ENCODE data around the gene AJM1. TPM values are rescaled to one million over a fixed set of nuclear protein-coding genes. Genes with fewer than 3 reads are reported as not detected.

AJM1 gene
- total RNA-seq, 1 experiment from 2014 or later = 7.1 TPM

DNA sequence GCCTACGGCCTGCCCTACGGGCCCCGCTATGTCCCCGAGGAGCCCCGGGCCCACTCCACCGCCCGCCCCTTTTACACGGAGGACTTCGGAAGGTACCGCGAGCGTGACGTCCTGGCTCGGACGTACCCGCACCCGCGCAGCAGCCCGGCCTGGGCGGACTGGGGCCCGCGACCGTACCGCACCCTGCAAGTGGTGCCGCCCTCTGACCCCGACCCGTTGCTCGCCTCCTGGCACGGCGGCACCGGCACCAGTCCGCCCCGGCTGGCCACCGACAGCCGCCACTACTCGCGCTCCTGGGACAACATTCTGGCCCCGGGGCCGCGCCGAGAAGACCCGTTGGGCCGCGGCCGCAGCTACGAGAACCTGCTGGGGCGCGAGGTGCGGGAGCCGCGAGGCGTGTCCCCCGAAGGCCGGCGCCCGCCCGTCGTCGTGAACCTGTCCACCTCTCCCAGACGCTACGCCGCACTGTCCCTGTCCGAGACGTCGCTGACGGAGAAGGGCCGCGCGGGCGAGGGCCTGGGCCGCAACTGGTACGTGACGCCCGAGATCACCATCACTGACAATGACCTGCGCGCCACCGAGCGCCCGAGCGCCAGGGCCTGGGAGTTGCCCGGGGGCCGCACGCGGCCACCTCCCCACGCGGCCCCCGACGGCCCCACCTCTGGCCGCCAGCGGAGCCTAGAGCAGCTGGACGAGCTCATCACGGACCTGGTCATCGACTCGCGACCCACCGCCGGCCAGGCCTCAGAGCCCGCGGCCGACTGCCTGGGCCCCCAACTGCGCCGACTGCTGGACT is 3.4 kb downstream of the AJM1 start:
- intact Hi-C loops (cut with micrococcal nuclease) = loop anchor here (5.0 to 10.0 kb wide), 2 partner anchors 99 to 182 kb away; partner anchors contain the start of genes ABCA2, C8G and FBXW5
- H2AFZ ChIP-seq (ENCODE audit: low read depth, low read length, poor library complexity, severe bottlenecking) = no peak overlapping the region
- TF ChIP-seq, protein P1, sequence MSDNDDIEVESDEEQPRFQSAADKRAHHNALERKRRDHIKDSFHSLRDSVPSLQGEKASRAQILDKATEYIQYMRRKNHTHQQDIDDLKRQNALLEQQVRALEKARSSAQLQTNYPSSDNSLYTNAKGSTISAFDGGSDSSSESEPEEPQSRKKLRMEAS (IDR thresholded peaks at IDR 0.05) = no peak
- TF ChIP-seq, protein P2, sequence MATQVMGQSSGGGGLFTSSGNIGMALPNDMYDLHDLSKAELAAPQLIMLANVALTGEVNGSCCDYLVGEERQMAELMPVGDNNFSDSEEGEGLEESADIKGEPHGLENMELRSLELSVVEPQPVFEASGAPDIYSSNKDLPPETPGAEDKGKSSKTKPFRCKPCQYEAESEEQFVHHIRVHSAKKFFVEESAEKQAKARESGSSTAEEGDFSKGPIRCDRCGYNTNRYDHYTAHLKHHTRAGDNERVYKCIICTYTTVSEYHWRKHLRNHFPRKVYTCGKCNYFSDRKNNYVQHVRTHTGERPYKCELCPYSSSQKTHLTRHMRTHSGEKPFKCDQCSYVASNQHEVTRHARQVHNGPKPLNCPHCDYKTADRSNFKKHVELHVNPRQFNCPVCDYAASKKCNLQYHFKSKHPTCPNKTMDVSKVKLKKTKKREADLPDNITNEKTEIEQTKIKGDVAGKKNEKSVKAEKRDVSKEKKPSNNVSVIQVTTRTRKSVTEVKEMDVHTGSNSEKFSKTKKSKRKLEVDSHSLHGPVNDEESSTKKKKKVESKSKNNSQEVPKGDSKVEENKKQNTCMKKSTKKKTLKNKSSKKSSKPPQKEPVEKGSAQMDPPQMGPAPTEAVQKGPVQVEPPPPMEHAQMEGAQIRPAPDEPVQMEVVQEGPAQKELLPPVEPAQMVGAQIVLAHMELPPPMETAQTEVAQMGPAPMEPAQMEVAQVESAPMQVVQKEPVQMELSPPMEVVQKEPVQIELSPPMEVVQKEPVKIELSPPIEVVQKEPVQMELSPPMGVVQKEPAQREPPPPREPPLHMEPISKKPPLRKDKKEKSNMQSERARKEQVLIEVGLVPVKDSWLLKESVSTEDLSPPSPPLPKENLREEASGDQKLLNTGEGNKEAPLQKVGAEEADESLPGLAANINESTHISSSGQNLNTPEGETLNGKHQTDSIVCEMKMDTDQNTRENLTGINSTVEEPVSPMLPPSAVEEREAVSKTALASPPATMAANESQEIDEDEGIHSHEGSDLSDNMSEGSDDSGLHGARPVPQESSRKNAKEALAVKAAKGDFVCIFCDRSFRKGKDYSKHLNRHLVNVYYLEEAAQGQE (IDR thresholded peaks at IDR 0.05; ENCODE audit: low read depth) = no peak
- TF ChIP-seq JUND (IDR thresholded peaks at IDR 0.05) = no peak
- TF ChIP-seq SP1 (IDR thresholded peaks at IDR 0.05; ENCODE audit: low read depth) = no peak
- TF ChIP-seq ZNF274 (IDR thresholded peaks at IDR 0.05; ENCODE audit: low read depth, low read length) = no peak
- no peak for TF ChIP-seq EGR1 (IDR thresholded peaks at IDR 0.05; ENCODE audit: low read depth)
- TF ChIP-seq YY1 (IDR thresholded peaks at IDR 0.05; ENCODE audit: extremely low read depth, insufficient replicate concordance, low read depth, low read length) = no peak
- TF ChIP-seq EZH2 (IDR thresholded peaks at IDR 0.05) = no peak
- TF ChIP-seq, protein P3, sequence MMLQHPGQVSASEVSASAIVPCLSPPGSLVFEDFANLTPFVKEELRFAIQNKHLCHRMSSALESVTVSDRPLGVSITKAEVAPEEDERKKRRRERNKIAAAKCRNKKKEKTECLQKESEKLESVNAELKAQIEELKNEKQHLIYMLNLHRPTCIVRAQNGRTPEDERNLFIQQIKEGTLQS (IDR thresholded peaks at IDR 0.05) = no peak
- no peak for TF ChIP-seq ZFX (IDR thresholded peaks at IDR 0.05)
- TF ChIP-seq SRF (IDR thresholded peaks at IDR 0.05; ENCODE audit: low read depth) = no peak
- no peak for TF ChIP-seq POLR2AphosphoS5 (IDR thresholded peaks at IDR 0.05; ENCODE audit: low read depth, low read length)
- no peak for TF ChIP-seq SIN3A (IDR thresholded peaks at IDR 0.05; ENCODE audit: low read depth)
- TF ChIP-seq CBX3 (IDR thresholded peaks at IDR 0.05; ENCODE audit: low read depth) = no peak
- ChIA-PET POLR2A (no interaction called here), RAD21 (ENCODE audit: low non-redundant PET in 1 of 2, low total read pairs in 2 of 2, uncharacterized antibody in 2 of 2, unreplicated experiment in 2 of 2) (no interaction called here), CTCF (no interaction called here)
- H3K36me3 ChIP-seq (ENCODE audit: control insufficient read depth in 1 of 2, insufficient read depth in 2 of 2, low read length in 2 of 2) = peaks cover 0 to 7% of the 10 kb centered on the region in 2 experiments; a peak in 1 of 4 replicates
- H4K20me1 ChIP-seq (ENCODE audit: insufficient read depth) = no peaks in the 10 kb centered on the region
- no peak overlapping the region for H3K4me3 ChIP-seq (replicated peaks in 1 of 2; ENCODE audit: low read depth in 1 of 2, low read length in 2 of 2)
- no peak overlapping the region for H3K4me2 ChIP-seq (ENCODE audit: low read length)
- ATAC-seq = no peak
- H3K9ac ChIP-seq (ENCODE audit: low read length) = no peak overlapping the region
- no TSS peak for BruUV-seq (replicated peaks)
- no peak for DNase-seq (ENCODE audit: low read depth, low spot score)
- peaks cover 16% of the 10 kb centered on the region; the same call in 1 of the 2 replicates for H3K79me2 ChIP-seq (ENCODE audit: insufficient read depth, low read length)
- no peaks in the 10 kb centered on the region for H3K9me2 ChIP-seq (ENCODE audit: insufficient read depth)
- no peaks in the 10 kb centered on the region for H3K9me3 ChIP-seq (ENCODE audit: control insufficient read depth in 1 of 2, insufficient read depth in 1 of 2, low read depth in 1 of 2, low read length in 2 of 2)
- H3K27ac ChIP-seq (ENCODE audit: low read depth, low read length) = no peak overlapping the region
- H3K27me3 ChIP-seq (ENCODE audit: insufficient read depth, low read length) = no peaks in the 10 kb centered on the region
- H3K4me1 ChIP-seq (ENCODE audit: control insufficient read depth in 1 of 2, insufficient read depth in 2 of 2, low read length in 2 of 2) = peaks cover 27 to 45% of the 10 kb centered on the region in 2 experiments
